OCI-LY7 (cell line): ENCODE measurements around the gene COL4A4. TPM values are rescaled to one million over a fixed set of nuclear protein-coding genes. Genes with fewer than 3 reads are reported as not detected.

Experiments
- BruUV-seq: library from RNA; stranded (reverse); fragments of 400-500 nt; replicated peaks from 2 replicates; lab custom pipeline; 2021; lab: Mats Ljungman, UMichigan
- CTCF ChIA-PET: fragments of 300-600 bp; sonication (Branson Sonifier 250); formaldehyde crosslinking; loops from one replicate; lab custom pipeline; 2022; ENCODE audit warnings: antibody characterized with exemption; ENCODE audit not compliant: unreplicated experiment; lab: Charles Lee
- POLR2A ChIA-PET: fragments of 300-600 bp; sonication (Branson Sonifier 250); formaldehyde crosslinking; loops from one replicate; lab custom pipeline; 2022; ENCODE audit warnings: antibody characterized with exemption; lab: Charles Lee
- DNase-seq: peaks from one replicate; pipeline ENCODE4 v3.0.0-alpha.2; 2015; ENCODE audit warnings: low spot score
- H2AFZ ChIP-seq: fragments of 200-600 bp; sonication (generic), shearing (Covaris generic); 2 replicates; pipeline ENCODE4 v1.6.1; 2014; ENCODE audit warnings: mild to moderate bottlenecking, antibody characterized with exemption, low read length, moderate library complexity
- H3K27ac ChIP-seq: fragments of 200-600 bp; sonication (generic); 2 replicates; pipeline ENCODE4 v1.5.1; 2014; ENCODE audit warnings: mixed run types, low read depth, mild to moderate bottlenecking, moderate library complexity, low read length, inconsistent platforms; ENCODE audit not compliant: poor library complexity, severe bottlenecking
- H3K36me3 ChIP-seq: fragments of 200-600 bp; sonication (generic); 2 replicates; pipeline ENCODE4 v1.6.1; 2014; ENCODE audit warnings: mild to moderate bottlenecking, antibody characterized with exemption, low read length, moderate library complexity, mixed read lengths; ENCODE audit not compliant: insufficient read depth
- H3K4me1 ChIP-seq: fragments of 200-600 bp; sonication (generic); 2 replicates; pipeline ENCODE4 v1.5.1; 2014; ENCODE audit warnings: mild to moderate bottlenecking, low read length; ENCODE audit not compliant: insufficient read depth, poor library complexity, severe bottlenecking
- H3K4me2 ChIP-seq: fragments of 200-600 bp; sonication (generic); 2 replicates; pipeline ENCODE4 v1.6.1; 2014; ENCODE audit warnings: mild to moderate bottlenecking, low read length
- H3K4me3 ChIP-seq: fragments of 200-600 bp; sonication (generic); 2 replicates; pipeline ENCODE4 v1.5.1; 2014; ENCODE audit warnings: mild to moderate bottlenecking, low read depth, low read length; ENCODE audit not compliant: poor library complexity, severe bottlenecking
- H3K79me2 ChIP-seq: fragments of 200-600 bp; sonication (generic); 2 replicates; pipeline ENCODE4 v1.6.1; 2016; ENCODE audit warnings: low read depth, mild to moderate bottlenecking, low read length, moderate library complexity, mixed read lengths; ENCODE audit not compliant: insufficient read depth
- H3K9me2 ChIP-seq: fragments of 200-600 bp; sonication (generic); 2 replicates; pipeline ENCODE4 v1.6.1; 2016; ENCODE audit warnings: mild to moderate bottlenecking, low read length, mixed read lengths; ENCODE audit not compliant: insufficient read depth
- H3K9me3 ChIP-seq: fragments of 200-600 bp; sonication (generic); 2 replicates; pipeline ENCODE4 v1.6.1; 2014; ENCODE audit warnings: mild to moderate bottlenecking, mixed run types, low read length, mixed read lengths
- H4K20me1 ChIP-seq: fragments of 200-600 bp; sonication (generic); 2 replicates; pipeline ENCODE4 v1.6.1; 2014; ENCODE audit warnings: mild to moderate bottlenecking, antibody characterized with exemption, low read length, moderate library complexity, mixed read lengths; ENCODE audit not compliant: insufficient read depth
- EZH2phosphoT487 ChIP-seq: fragments of 200-600 bp; sonication (generic); IDR thresholded peaks from 2 replicates; pipeline ENCODE4 v1.6.1; 2018; ENCODE audit warnings: low read depth, borderline replicate concordance, mild to moderate bottlenecking, mixed run types, antibody characterized with exemption, low read length, moderate library complexity, mixed read lengths
- intact Hi-C: fragments of 100-400 bp; cut with micrococcal nuclease; formaldehyde crosslinking; loops from one replicate; pipeline ENCODE4 v1.10.0; 2022; ENCODE audit not compliant: unreplicated experiment
- total RNA-seq, 2 experiments: library from RNA; depleted of rRNA in 1 of 2; stranded (reverse); fragments of >200 nt in 1 of 2; shearing (Covaris generic) in 1 of 2; gene quantifications; 2 replicates each; pipeline ENCODE4 v1.2.3, GENCODE V29; 2014 to 2022
- TF ChIP-seq, protein P1 (sequence below): fragments of 200-600 bp; sonication (generic); conservative IDR thresholded peaks from 2 replicates; pipeline ENCODE4 v1.5.1; 2014; ENCODE audit warnings: mild to moderate bottlenecking, antibody characterized with exemption, low read length, moderate library complexity, mixed read lengths

Gene COL4A4
- total RNA-seq, 2 experiments from 2014 or later = 0.16 to 7.0 TPM

GRCh38 chr2:227000123-227000522 is 163.9 kb downstream of the COL4A4 start:
- Histone ChIP-seq H3K4me2 (no peak overlapping the region), H2AFZ (no peak overlapping the region), H3K9me3 (0 out of 2 replicates have a peak, but pooled peaks cover 8% of the 10 kb centered on the region), H3K79me2 (no peaks in the 10 kb centered on the region), H3K4me3 (no peak overlapping the region), H3K4me1 (no peaks in the 10 kb centered on the region), H4K20me1 (no peaks in the 10 kb centered on the region), H3K36me3 (peaks cover 49% of the 10 kb centered on the region), H3K27ac (no peak overlapping the region), H3K9me2 (no peaks in the 10 kb centered on the region)
- DNase-seq = no peak
- TF ChIP-seq EZH2phosphoT487 = no peak
- TF ChIP-seq, protein P1, sequence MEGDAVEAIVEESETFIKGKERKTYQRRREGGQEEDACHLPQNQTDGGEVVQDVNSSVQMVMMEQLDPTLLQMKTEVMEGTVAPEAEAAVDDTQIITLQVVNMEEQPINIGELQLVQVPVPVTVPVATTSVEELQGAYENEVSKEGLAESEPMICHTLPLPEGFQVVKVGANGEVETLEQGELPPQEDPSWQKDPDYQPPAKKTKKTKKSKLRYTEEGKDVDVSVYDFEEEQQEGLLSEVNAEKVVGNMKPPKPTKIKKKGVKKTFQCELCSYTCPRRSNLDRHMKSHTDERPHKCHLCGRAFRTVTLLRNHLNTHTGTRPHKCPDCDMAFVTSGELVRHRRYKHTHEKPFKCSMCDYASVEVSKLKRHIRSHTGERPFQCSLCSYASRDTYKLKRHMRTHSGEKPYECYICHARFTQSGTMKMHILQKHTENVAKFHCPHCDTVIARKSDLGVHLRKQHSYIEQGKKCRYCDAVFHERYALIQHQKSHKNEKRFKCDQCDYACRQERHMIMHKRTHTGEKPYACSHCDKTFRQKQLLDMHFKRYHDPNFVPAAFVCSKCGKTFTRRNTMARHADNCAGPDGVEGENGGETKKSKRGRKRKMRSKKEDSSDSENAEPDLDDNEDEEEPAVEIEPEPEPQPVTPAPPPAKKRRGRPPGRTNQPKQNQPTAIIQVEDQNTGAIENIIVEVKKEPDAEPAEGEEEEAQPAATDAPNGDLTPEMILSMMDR = no peak
- no TSS peak for BruUV-seq
- CTCF ChIA-PET = no interaction called here
- intact Hi-C loops = no loop called here
- POLR2A ChIA-PET = no interaction called here

DNA sequence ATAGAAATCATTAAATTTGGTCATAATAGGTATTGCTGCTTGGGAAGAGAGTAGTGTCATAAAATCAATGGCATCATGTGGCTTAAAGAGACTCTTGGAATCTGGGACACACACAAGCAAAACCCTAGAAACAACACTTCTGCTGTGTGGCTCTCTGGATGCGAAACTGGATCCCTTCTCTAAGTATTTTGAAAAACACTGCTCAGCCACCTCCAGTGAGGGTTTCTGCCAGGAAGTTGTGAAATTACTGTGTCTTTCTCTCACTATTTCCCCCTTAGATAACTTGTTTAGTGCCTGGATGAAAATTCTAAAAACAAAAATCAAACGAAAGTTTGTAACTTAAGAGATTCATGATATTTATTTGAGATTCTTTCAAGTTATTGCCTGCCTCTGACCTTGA is 164.3 kb downstream of the COL4A4 start:
- H3K9me2 ChIP-seq = no peaks in the 10 kb centered on the region
- intact Hi-C loops = no loop called here

GRCh38 chr2:226995625-226996041 is 168.4 kb downstream of the COL4A4 start:
- Histone ChIP-seq H2AFZ (no peak overlapping the region), H3K36me3 (peaks cover 60% of the 10 kb centered on the region), H3K9me2 (no peaks in the 10 kb centered on the region), H3K9me3 (0 out of 2 replicates have a peak, but pooled peaks cover 8% of the 10 kb centered on the region), H3K4me3 (no peak overlapping the region), H3K79me2 (no peaks in the 10 kb centered on the region), H4K20me1 (no peaks in the 10 kb centered on the region), H3K4me1 (no peaks in the 10 kb centered on the region), H3K27ac (no peak overlapping the region), H3K4me2 (no peak overlapping the region)
- DNase-seq = no peak
- TF ChIP-seq EZH2phosphoT487 = no peak
- TF ChIP-seq, protein P1 = no peak
- ChIA-PET CTCF (no interaction called here), POLR2A (no interaction called here)
- BruUV-seq = no TSS peak
- intact Hi-C loops = no loop called here

More for the DNA sequence above, 164.3 kb downstream of the COL4A4 start:
- Histone ChIP-seq H3K4me1 (no peaks in the 10 kb centered on the region), H3K79me2 (no peaks in the 10 kb centered on the region), H3K4me2 (no peak overlapping the region), H3K4me3 (no peak overlapping the region), H3K9me3 (0 out of 2 replicates have a peak, but pooled peaks cover 8% of the 10 kb centered on the region), H3K36me3 (peaks cover 49% of the 10 kb centered on the region), H2AFZ (no peak overlapping the region), H4K20me1 (no peaks in the 10 kb centered on the region), H3K27ac (no peak overlapping the region)
- no TSS peak for BruUV-seq
- no peak for DNase-seq
- ChIA-PET CTCF (no interaction called here), POLR2A (interaction anchor here (0.7 kb wide), 1 partner anchor 518 kb away, joined by 3 read pairs; no protein-coding TSS in a partner anchor)
- TF ChIP-seq EZH2phosphoT487 = no peak
- TF ChIP-seq, protein P1 = no peak
